ENCODE data around the gene RNF166. TPM values are rescaled to one million over a fixed set of nuclear protein-coding genes. Genes with fewer than 3 reads are reported as not detected.

Gene RNF166
- total and polyA plus RNA-seq, 2 of the 13 experiments (the other 11 are each of a cell fraction or from before 2014, with no cell fraction given): 21.4 to 23.0 TPM

DNA sequence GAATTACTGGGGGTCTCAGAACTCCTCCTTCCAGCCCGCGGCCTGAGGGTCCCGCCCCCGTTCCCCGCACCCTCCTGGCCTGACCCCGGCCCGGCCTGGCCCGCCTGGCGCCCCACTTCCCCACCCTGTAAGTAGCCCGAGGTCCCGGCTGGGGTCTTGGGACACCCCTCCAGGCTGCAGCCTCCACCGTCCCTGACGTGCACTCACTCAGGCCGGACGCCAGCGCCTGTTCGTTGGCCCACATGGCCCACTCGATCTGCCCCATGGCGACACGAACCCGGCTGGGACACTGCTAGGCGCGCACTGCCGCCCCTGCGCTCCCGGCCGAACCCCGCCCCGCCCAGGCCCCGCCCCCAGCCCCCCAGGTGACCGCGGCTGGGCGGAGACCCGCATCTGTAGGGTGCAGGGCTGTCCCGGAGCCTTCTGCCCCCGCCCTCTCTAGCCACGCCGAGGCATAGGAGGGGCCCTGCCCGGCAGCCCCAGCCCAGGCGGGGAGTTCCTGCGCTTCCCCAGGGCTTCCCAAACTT lies 55.4 kb downstream of the RNF166 start, which contains the start of gene CYBA (continued):
- TF ChIP-seq XRCC5 (optimal IDR thresholded peaks at IDR 0.05; ENCODE audit: low read length) (no peak), ZNF460 (CRISPR knock-in tag; IDR thresholded peaks at IDR 0.05; ENCODE audit: borderline replicate concordance) (no peak), HOXA5 (CRISPR knock-in tag; IDR thresholded peaks at IDR 0.05) (peak; percentile 82; the same call in 1 of the 2 replicates), ATRX (CRISPR knock-in tag; IDR thresholded peaks at IDR 0.05; ENCODE audit: borderline replicate concordance) (no peak), ZSCAN20 (CRISPR knock-in tag; IDR thresholded peaks at IDR 0.05; ENCODE audit: borderline replicate concordance) (0 out of 2 replicates have a peak, but pooled peaks have one; percentile 52), ZNF816 (CRISPR knock-in tag; IDR thresholded peaks at IDR 0.05; ENCODE audit: borderline replicate concordance) (no peak), HMG20A (CRISPR knock-in tag; IDR thresholded peaks at IDR 0.05; ENCODE audit: borderline replicate concordance) (no peak; the same call in 1 of the 2 replicates), CENPT (CRISPR knock-in tag; IDR thresholded peaks at IDR 0.05; ENCODE audit: low read depth) (no peak), SP5 (CRISPR knock-in tag; IDR thresholded peaks at IDR 0.05; ENCODE audit: borderline replicate concordance, low read depth) (peak; percentile 68; the same call in 1 of the 2 replicates), ZBTB21 (CRISPR knock-in tag; IDR thresholded peaks at IDR 0.05) (no peak), ZNF749 (CRISPR knock-in tag; IDR thresholded peaks at IDR 0.05; ENCODE audit: borderline replicate concordance) (no peak), ZNF260 (CRISPR knock-in tag; IDR thresholded peaks at IDR 0.05; ENCODE audit: borderline replicate concordance, low read depth) (no peak), ZZZ3 (CRISPR knock-in tag; IDR thresholded peaks at IDR 0.05; ENCODE audit: borderline replicate concordance) (no peak), ZNF652 (CRISPR knock-in tag; IDR thresholded peaks at IDR 0.05; ENCODE audit: borderline replicate concordance, low read depth) (no peak), GPN1 (CRISPR knock-in tag; IDR thresholded peaks at IDR 0.05; ENCODE audit: borderline replicate concordance) (no peak), RBFOX2 (IDR thresholded peaks at IDR 0.05; ENCODE audit: low read depth, low read length) (peak; percentile 87), RORA (CRISPR knock-in tag; IDR thresholded peaks at IDR 0.05) (no peak), HHEX (CRISPR knock-in tag; IDR thresholded peaks at IDR 0.05) (no peak)
- TF ChIP-seq, protein P1, sequence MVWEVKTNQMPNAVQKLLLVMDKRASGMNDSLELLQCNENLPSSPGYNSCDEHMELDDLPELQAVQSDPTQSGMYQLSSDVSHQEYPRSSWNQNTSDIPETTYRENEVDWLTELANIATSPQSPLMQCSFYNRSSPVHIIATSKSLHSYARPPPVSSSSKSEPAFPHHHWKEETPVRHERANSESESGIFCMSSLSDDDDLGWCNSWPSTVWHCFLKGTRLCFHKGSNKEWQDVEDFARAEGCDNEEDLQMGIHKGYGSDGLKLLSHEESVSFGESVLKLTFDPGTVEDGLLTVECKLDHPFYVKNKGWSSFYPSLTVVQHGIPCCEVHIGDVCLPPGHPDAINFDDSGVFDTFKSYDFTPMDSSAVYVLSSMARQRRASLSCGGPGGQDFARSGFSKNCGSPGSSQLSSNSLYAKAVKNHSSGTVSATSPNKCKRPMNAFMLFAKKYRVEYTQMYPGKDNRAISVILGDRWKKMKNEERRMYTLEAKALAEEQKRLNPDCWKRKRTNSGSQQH (CRISPR knock-in tag; IDR thresholded peaks at IDR 0.05; ENCODE audit: low read depth): no peak; the same call in 1 of the 2 replicates
